BLaER1 (cell line): Measurements from ENCODE around the gene SPRR1A.
A peak's percentile ranks its signal among the peaks of the same experiment; 100 is the strongest.

Experiments
- H3K27ac ChIP-seq: shearing (Covaris generic); formaldehyde crosslinking; 2 replicates; pipeline ENCODE4 v1.8.1; 2022
- H3K27me3 ChIP-seq: shearing (Covaris generic); formaldehyde crosslinking; 2 replicates; pipeline ENCODE4 v1.8.1; 2022
- H3K36me3 ChIP-seq: shearing (Covaris generic); formaldehyde crosslinking; 2 replicates; pipeline ENCODE4 v1.8.1; 2022
- H3K4me1 ChIP-seq: shearing (Covaris generic); formaldehyde crosslinking; 2 replicates; pipeline ENCODE4 v1.8.1; 2022
- H3K4me2 ChIP-seq: shearing (Covaris generic); formaldehyde crosslinking; 2 replicates; pipeline ENCODE4 v1.8.1; 2022
- H3K4me3 ChIP-seq: shearing (Covaris generic); formaldehyde crosslinking; 2 replicates; pipeline ENCODE4 v1.8.1; 2022
- H3K9ac ChIP-seq: shearing (Covaris generic); formaldehyde crosslinking; 2 replicates; pipeline ENCODE4 v1.8.1; 2022
- H3K9me3 ChIP-seq: shearing (Covaris generic); formaldehyde crosslinking; 2 replicates; pipeline ENCODE4 v1.8.1; 2022
- H4K20me1 ChIP-seq: shearing (Covaris generic); formaldehyde crosslinking; 2 replicates; pipeline ENCODE4 v1.8.1; 2022
- Cebpa-rat ChIP-seq: shearing (Covaris generic); IDR thresholded peaks from 2 replicates; pipeline ENCODE4 v1.8.1; 2022

Gene SPRR1A

DNA sequence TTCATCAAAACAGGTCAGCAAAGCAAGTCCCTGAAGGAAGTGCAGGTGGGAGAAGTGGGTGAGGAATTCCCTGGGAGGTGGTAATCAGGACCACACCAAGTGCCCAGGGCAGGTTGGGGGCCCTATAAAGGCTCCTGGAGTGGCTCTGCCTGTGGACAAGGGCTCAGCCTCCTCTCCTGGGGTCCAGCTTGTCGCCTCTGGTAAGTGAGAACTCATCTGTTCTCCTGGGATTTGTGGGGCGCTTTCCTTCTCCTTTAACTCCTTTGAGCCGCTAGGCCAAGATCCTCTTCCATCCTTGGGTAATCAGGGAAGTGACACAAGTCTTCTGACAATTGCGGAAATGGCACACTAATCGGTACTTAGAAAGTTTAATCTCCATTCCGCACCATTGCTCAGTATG lies 13.4 kb upstream of the SPRR1A start, which contains the start of gene SPRR4:
SPRR4 (plus strand) TSS at position 154 of the 400 bp plus-strand sequence. CDS start 1,243 bp downstream, outside the sequence.
- TF ChIP-seq Cebpa-rat = no peak
- Histone ChIP-seq H4K20me1 (no peaks in the 10 kb centered on the region), H3K4me3 (no peak within 1 kb of the TSS), H3K4me2 (peak within 1 kb of the TSS; percentile 74), H3K27me3 (no peaks in the 10 kb centered on the region), H3K4me1 (peaks cover 38% of the 10 kb centered on the region), H3K36me3 (no peaks in the 10 kb centered on the region), H3K9me3 (peaks cover 20% of the 10 kb centered on the region), H3K9ac (no peak within 1 kb of the TSS), H3K27ac (0 out of 2 replicates have a peak within 1 kb of the TSS, but pooled peaks have one; percentile 15)

DNA sequence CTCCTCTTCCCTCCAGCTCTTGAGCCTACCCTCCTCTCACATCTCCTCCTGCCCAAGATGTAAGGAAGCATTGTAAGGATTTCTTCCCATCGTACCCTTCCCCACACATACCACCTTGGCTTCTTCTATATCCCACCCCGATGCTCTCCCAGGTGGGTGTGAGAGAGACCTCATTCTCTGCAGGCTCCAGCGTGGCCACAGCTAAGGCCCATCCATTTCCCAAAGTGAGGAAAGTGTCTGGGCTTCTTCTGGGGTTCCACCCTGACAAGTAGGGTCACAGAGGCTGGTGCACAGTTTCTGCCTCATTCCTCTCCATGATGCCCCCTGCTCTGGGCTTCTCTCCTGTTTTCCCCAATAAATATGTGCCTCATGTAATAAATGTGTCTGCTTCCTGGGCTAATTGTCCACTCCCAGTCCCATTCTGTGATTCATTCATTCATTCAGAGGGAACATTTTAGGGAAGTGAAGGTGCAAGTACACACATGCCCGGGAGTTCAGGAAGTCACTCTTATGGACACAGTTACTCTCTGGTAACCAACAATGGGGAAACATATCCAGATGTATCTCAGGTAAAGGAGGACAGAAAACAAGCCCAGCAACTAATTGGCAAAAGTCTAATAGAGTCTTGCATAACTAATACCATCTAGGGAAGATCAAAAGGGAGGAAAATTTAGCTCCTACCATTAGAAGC lies 11.5 kb upstream of the SPRR1A start:
- no peak for TF ChIP-seq Cebpa-rat
- Histone ChIP-seq H3K36me3 (no peaks in the 10 kb centered on the region), H3K27me3 (no peaks in the 10 kb centered on the region)

DNA sequence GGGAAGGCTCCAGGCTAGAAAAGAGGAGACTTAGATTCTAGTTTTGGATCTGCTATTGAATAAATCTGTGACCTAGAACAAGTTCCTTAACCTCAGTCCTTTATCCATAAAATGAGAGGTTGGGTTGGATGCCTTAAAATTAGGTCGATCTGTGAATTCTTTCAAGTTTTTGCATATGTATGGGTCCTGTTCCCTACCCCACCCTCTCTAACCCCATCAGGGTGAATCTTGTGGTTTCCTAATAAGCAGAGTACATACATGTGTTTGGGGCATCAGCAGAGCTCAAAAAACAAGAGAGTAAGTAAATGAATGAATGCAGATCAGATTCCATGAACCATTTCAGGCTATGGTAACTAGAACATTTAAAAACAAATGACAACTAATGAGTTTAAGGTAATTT lies 7.2 kb upstream of the SPRR1A start:
- Histone ChIP-seq H4K20me1 (no peaks in the 10 kb centered on the region), H3K9me3 (peaks cover 20% of the 10 kb centered on the region), H3K27ac (no peak overlapping the region), H3K36me3 (no peaks in the 10 kb centered on the region), H3K4me1 (peaks cover 2% of the 10 kb centered on the region; the same call in 1 of the 2 replicates), H3K4me2 (no peak overlapping the region), H3K9ac (no peak overlapping the region), H3K27me3 (no peaks in the 10 kb centered on the region), H3K4me3 (no peak overlapping the region)
- no peak for TF ChIP-seq Cebpa-rat

More for the DNA sequence above, 11.5 kb upstream of the SPRR1A start:
- Histone ChIP-seq H3K4me3 (no peak overlapping the region; the same call in 1 of the 2 replicates), H3K9ac (no peak overlapping the region), H3K4me1 (peaks cover 38% of the 10 kb centered on the region), H3K9me3 (peaks cover 20% of the 10 kb centered on the region), H4K20me1 (no peaks in the 10 kb centered on the region), H3K27ac (no peak overlapping the region), H3K4me2 (no peak overlapping the region)

DNA sequence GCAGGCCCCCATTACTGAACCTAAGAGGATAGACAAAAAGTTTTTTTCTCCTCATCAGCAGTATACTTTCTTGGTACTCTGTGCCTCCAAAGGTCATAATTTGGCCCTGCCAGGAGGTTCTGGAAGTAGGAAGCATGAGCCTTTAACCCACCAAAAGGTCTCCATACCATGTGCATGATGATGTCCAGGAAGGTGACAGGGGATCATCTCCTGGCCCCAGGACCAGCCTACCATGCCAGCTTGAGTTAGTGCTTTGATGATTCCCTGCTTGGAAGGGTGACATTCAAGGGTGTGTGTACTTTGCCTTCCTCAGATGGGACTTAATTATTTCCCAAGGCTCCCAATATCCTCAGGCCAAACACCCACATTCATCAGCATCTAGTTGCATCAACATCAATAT lies 6.3 kb upstream of the SPRR1A start:
- peaks cover 4% of the 10 kb centered on the region for H3K4me1 ChIP-seq
- no peak overlapping the region for H3K27ac ChIP-seq
- H3K4me2 ChIP-seq = no peak overlapping the region
- TF ChIP-seq Cebpa-rat = no peak
- peaks cover 13% of the 10 kb centered on the region for H3K9me3 ChIP-seq
- no peaks in the 10 kb centered on the region for H3K27me3 ChIP-seq
- H3K36me3 ChIP-seq = no peaks in the 10 kb centered on the region
- H3K9ac ChIP-seq = no peak overlapping the region
- H3K4me3 ChIP-seq = no peak overlapping the region
- no peaks in the 10 kb centered on the region for H4K20me1 ChIP-seq

DNA sequence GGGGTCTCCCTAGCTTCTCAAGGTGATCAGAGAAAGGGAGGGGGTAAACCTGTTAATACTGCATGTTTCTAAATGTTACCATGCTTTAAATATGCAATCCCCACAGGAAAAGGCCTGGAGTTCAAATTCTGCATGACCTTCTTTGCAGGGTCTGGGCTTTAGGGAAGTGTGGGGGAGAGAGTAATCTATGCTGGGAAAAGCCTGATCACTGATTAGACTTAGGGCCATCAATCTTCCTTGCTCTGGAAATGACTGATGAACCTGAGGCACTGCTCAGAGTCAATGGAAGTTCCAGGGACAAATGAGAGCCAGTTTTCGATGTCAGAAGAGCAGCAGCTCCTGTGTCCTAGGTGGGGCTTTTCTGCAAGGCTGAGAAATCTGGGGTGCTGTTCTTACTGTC lies 3.2 kb upstream of the SPRR1A start:
- Histone ChIP-seq H3K4me1 (peaks cover 17% of the 10 kb centered on the region), H3K9ac (no peak overlapping the region), H3K27ac (no peak overlapping the region), H3K36me3 (no peaks in the 10 kb centered on the region), H4K20me1 (no peaks in the 10 kb centered on the region), H3K27me3 (no peaks in the 10 kb centered on the region), H3K4me2 (no peak overlapping the region), H3K4me3 (no peak overlapping the region), H3K9me3 (no peaks in the 10 kb centered on the region)
- no peak for TF ChIP-seq Cebpa-rat

DNA sequence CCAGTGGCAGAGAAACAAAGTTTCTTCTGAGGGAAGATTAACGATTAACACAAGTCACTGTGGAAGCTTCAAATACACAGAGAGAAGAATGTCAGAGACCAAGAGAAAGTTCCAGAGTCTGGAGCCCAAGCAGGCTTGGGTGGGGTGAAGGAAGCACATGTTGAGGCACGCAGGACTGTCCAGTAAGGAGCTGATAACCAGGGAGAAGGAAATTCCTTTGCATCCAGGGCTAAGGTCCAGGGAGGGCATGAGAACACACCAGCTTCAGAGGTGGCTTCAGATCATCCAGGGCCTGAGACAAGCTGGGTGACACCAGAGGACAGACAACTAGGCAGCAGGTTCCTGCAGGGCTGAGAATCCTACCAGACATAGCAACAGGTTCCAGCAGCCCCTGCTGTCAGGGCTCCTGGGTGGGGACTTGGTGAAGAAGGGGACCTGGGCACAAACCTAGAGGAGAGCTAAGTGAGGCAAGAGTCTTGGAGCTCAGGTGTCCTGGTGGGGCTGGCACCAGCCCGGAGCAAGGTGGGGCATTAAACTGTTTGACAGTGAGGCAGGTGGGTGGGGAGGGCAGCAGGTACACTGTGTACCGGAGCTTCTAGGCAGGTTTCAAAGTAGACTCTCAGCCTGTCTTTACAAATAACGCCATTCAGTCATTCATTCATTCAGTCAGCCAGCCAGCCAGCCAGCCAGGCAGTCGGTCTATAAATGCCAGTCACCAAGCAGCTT lies 2.6 kb upstream of the SPRR1A start:
- H3K4me1 ChIP-seq = peaks cover 17% of the 10 kb centered on the region
- no peaks in the 10 kb centered on the region for H3K9me3 ChIP-seq
- no peak overlapping the region for H3K4me3 ChIP-seq
- TF ChIP-seq Cebpa-rat = no peak
- no peaks in the 10 kb centered on the region for H3K36me3 ChIP-seq
- no peak overlapping the region for H3K9ac ChIP-seq
- H4K20me1 ChIP-seq = no peaks in the 10 kb centered on the region
- H3K4me2 ChIP-seq = no peak overlapping the region
- no peaks in the 10 kb centered on the region for H3K27me3 ChIP-seq
- H3K27ac ChIP-seq = no peak overlapping the region

DNA sequence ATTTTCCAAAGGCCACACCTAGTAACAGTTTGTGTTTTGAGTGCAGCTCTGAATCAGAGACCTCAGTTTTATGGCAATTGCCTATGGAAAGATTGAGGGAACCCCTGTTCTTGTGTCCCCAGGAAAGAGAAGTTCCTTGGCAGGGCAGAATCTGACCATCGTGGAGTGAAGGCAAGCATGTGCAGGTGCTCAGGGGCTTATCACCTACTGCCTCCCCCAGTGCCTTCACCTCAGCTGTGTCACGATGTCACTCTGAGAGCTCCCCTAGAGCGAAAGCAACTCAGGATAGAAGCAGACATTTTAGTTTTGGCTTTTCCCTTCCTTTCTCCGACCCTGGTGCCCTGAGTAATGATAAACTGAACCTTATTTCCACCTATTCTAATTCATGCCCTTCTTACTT lies 1.8 kb upstream of the SPRR1A start:
- H3K9me3 ChIP-seq = no peaks in the 10 kb centered on the region
- H3K4me3 ChIP-seq = no peak overlapping the region
- no peaks in the 10 kb centered on the region for H4K20me1 ChIP-seq
- no peaks in the 10 kb centered on the region for H3K27me3 ChIP-seq
- no peak overlapping the region for H3K27ac ChIP-seq
- no peak overlapping the region for H3K9ac ChIP-seq
- peaks cover 17% of the 10 kb centered on the region for H3K4me1 ChIP-seq
- TF ChIP-seq Cebpa-rat = no peak
- no peaks in the 10 kb centered on the region for H3K36me3 ChIP-seq
- no peak overlapping the region for H3K4me2 ChIP-seq

DNA sequence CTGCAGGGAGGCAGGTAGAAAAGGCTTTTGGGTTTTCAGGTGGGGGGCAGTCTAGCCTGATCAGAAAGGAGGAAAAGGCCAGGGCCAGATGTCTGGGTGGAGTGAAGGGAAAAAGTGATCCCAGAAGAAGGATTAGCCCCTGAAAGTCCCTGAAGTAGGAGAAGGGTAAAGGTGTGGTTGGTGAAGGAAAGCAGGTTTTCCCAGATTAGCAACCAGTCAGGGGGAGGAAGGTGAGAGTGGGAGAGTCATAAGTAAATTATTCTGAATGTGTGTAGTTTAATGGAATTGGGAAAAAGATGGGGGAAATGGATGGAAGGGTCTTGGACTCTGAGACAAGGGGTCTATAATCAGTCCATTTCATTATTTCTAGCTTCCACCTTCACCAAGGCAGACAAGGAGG lies 647 bp upstream of the SPRR1A start:
- Histone ChIP-seq H3K9ac (no peak overlapping the region), H3K27ac (peak overlapping the region; percentile 5; the same call in 1 of the 2 replicates), H3K4me2 (peak overlapping the region; percentile 40), H3K9me3 (no peaks in the 10 kb centered on the region), H3K27me3 (no peaks in the 10 kb centered on the region), H3K4me1 (peaks cover 17% of the 10 kb centered on the region), H3K36me3 (no peaks in the 10 kb centered on the region), H3K4me3 (no peak overlapping the region), H4K20me1 (no peaks in the 10 kb centered on the region)
- TF ChIP-seq Cebpa-rat = no peak

DNA sequence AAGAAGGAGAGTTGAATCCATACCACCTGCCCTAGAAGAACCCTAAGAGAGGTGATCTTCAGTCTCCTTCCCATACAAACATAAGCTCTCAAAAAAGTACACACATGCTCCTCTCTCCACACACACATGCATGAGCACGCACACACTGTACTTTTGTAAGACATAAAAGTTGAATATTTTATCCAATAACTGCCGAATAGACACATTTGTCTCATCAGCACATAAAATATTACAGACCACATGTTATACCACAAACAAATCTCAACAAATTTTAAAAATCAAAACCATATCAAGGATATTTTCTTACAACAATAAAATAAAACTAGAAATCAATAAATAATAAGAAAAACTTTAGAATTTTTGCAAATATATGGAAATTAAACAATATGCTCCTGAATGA lies 2.7 kb downstream of the SPRR1A start:
- no peak for TF ChIP-seq Cebpa-rat
- no peaks in the 10 kb centered on the region for H3K9me3 ChIP-seq
- H3K4me3 ChIP-seq = no peak overlapping the region
- no peaks in the 10 kb centered on the region for H4K20me1 ChIP-seq
- H3K9ac ChIP-seq = no peak overlapping the region
- no peaks in the 10 kb centered on the region for H3K27me3 ChIP-seq
- no peak overlapping the region for H3K4me2 ChIP-seq
- no peak overlapping the region for H3K27ac ChIP-seq
- H3K4me1 ChIP-seq = peaks cover 17% of the 10 kb centered on the region
- no peaks in the 10 kb centered on the region for H3K36me3 ChIP-seq

DNA sequence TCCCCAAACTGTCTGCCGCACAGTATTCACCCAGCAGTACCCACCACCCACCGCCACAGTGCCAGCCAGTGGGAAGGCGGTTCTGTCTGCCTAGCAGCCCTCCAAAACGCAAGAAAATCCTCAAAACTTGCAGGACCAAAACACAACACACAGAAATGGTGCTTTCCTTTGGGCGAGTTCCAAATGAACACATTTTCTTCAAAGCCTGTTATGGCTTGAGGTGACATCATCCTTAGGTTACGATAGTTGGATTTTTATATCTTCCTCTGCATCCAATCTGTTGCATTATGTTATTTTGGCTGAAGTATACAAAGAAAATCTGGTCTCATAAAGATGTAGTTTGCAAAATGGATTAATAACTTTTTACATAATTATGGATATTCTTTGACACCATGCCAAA lies 9.3 kb downstream of the SPRR1A start:
- H3K27ac ChIP-seq = no peak overlapping the region
- TF ChIP-seq Cebpa-rat = no peak
- no peak overlapping the region for H3K4me2 ChIP-seq
- H3K4me3 ChIP-seq = no peak overlapping the region
- H3K9me3 ChIP-seq = peaks cover 9% of the 10 kb centered on the region
- no peaks in the 10 kb centered on the region for H3K27me3 ChIP-seq
- no peaks in the 10 kb centered on the region for H4K20me1 ChIP-seq
- H3K4me1 ChIP-seq = no peaks in the 10 kb centered on the region
- no peaks in the 10 kb centered on the region for H3K36me3 ChIP-seq
- no peak overlapping the region for H3K9ac ChIP-seq
